NCI-H187 (cell line): ENCODE measurements around the gene NSFL1C.
A peak's percentile ranks its signal among the peaks of the same experiment; 100 is the strongest.
"Not testable (repeated sequence)": the region's sequence is repeated elsewhere in the genome, so short reads cannot be mapped to it uniquely, and the experiment has no call there.

Source experiments
- DNase-seq, 2 experiments: peaks; one replicate each; lab custom pipeline; 2025; lab: John Stamatoyannopoulos, UW

NSFL1C gene

GRCh38 chr20:1423625-1424106, 43.0 kb downstream of the NSFL1C start:
- no peak for DNase-seq

- DNase-seq, result no peak
Measured at GRCh38 chr20:1423206-1423605, 43.4 kb downstream of the NSFL1C start.

- no peak for DNase-seq
Measured at GRCh38 chr20:1422753-1423152, 43.9 kb downstream of the NSFL1C start.

- DNase-seq, result no peak
Measured at GRCh38 chr20:1420066-1420465, 46.6 kb downstream of the NSFL1C start.

GRCh38 chr20:1418350-1418749, 48.3 kb downstream of the NSFL1C start:
- DNase-seq, result no peak

GRCh38 chr20:1417790-1418189, 48.9 kb downstream of the NSFL1C start:
- DNase-seq, result no peak

- no peak for DNase-seq
Measured at GRCh38 chr20:1417273-1417672, 49.4 kb downstream of the NSFL1C start.

- DNase-seq, result no peak
Measured at GRCh38 chr20:1415667-1416468, 50.8 kb downstream of the NSFL1C start.

GRCh38 chr20:1414982-1415381, 51.7 kb downstream of the NSFL1C start:
- no peak for DNase-seq

- DNase-seq, result no peak
Measured at GRCh38 chr20:1405801-1406200, 60.8 kb downstream of the NSFL1C start.

- DNase-seq, result no peak
Measured at GRCh38 chr20:1403624-1404023, 63.0 kb downstream of the NSFL1C start.

GRCh38 chr20:1402149-1402548, 64.5 kb downstream of the NSFL1C start:
- no peak for DNase-seq

GRCh38 chr20:1401451-1401907, 65.2 kb downstream of the NSFL1C start:
- DNase-seq, result no peak

- DNase-seq, result not testable (repeated sequence)
Measured at GRCh38 chr20:1399678-1400366, 66.8 kb downstream of the NSFL1C start.

- DNase-seq, result not testable (repeated sequence)
Measured at GRCh38 chr20:1398185-1398584, 68.5 kb downstream of the NSFL1C start.

- DNase-seq, result no peak
Measured at GRCh38 chr20:1397710-1398109, 68.9 kb downstream of the NSFL1C start.

GRCh38 chr20:1396702-1397101, 69.9 kb downstream of the NSFL1C start:
- no peak for DNase-seq

GRCh38 chr20:1396264-1396663, 70.4 kb downstream of the NSFL1C start:
- DNase-seq, result no peak

- no peak for DNase-seq
Measured at GRCh38 chr20:1394686-1395085, 72.0 kb downstream of the NSFL1C start.

GRCh38 chr20:1393507-1393882, 73.2 kb downstream of the NSFL1C start:
- no peak for DNase-seq

GRCh38 chr20:1392693-1393506, 73.7 kb downstream of the NSFL1C start, which contains the start of gene FKBP1A:
Gene FKBP1A (minus strand): TSS chr20:1393054. CDS start chr20:1392998, 56 bp downstream.
- DNase-seq, result peak; percentile 84 to 92

- DNase-seq, result no peak
Measured at GRCh38 chr20:1392443-1392692, 74.3 kb downstream of the NSFL1C start.
